CMK (cell line): Measurements from ENCODE around the gene CCDC47.

Experiments used
- DNase-seq: peaks from one replicate; pipeline ENCODE4 v3.0.0-alpha.2; 2010; ENCODE audit warnings: low read depth

CCDC47 gene

GRCh38 chr17:63698381-63698885 is 75.0 kb downstream of the CCDC47 start:
- DNase-seq, result no peak

GRCh38 chr17:63697341-63698286 is 75.8 kb downstream of the CCDC47 start:
- DNase-seq, result no peak

GRCh38 chr17:63696381-63696961 is 76.9 kb downstream of the CCDC47 start:
- no peak for DNase-seq

- no peak for DNase-seq
Measured at GRCh38 chr17:63695889-63696288, 77.5 kb downstream of the CCDC47 start.
